BE2C (cell line): ENCODE results near the gene SMURF1.

Experiments used
- DNase-seq: peaks from one replicate; pipeline ENCODE4 v3.0.0-alpha.2; 2020
- H3K27me3 ChIP-seq: fragments of 250-450 bp; sonication (Bioruptor Pico); 2 replicates; pipeline ENCODE4 v1.5.1; 2020; ENCODE audit warnings: mild to moderate bottlenecking
- H3K36me3 ChIP-seq: fragments of 250-450 bp; sonication (Bioruptor Pico); 2 replicates; pipeline ENCODE4 v1.5.1; 2020; ENCODE audit warnings: mild to moderate bottlenecking
- H3K4me1 ChIP-seq: fragments of 250-450 bp; sonication (Bioruptor Pico); 2 replicates; pipeline ENCODE4 v1.5.1; 2020
- H3K4me3 ChIP-seq: 2 replicates; pipeline ENCODE4 v1.5.1; 2011; ENCODE audit warnings: low read depth, low read length
- H3K9me3 ChIP-seq: fragments of 250-450 bp; sonication (Bioruptor Pico); 2 replicates; pipeline ENCODE4 v1.5.1; 2020
- CTCF ChIP-seq: IDR thresholded peaks from 2 replicates; pipeline ENCODE4 v1.5.1; 2012; ENCODE audit warnings: mild to moderate bottlenecking, low read depth, low read length

Gene SMURF1

GRCh38 chr7:99003419-99003818, 140.5 kb downstream of the SMURF1 start:
- H3K9me3 ChIP-seq: no peaks in the 10 kb centered on the region
- no peak for TF ChIP-seq CTCF
- no peaks in the 10 kb centered on the region for H3K27me3 ChIP-seq
- no peak overlapping the region for H3K4me3 ChIP-seq
- no peaks in the 10 kb centered on the region for H3K4me1 ChIP-seq
- DNase-seq: no peak
- H3K36me3 ChIP-seq: peaks cover 51% of the 10 kb centered on the region

- Histone ChIP-seq H3K4me1 (no peaks in the 10 kb centered on the region), H3K9me3 (no peaks in the 10 kb centered on the region), H3K27me3 (no peaks in the 10 kb centered on the region), H3K36me3 (peaks cover 46% of the 10 kb centered on the region), H3K4me3 (no peak overlapping the region)
- DNase-seq: no peak
- no peak for TF ChIP-seq CTCF
Measured at GRCh38 chr7:99002827-99003212, 141.1 kb downstream of the SMURF1 start.

GRCh38 chr7:99002148-99002826, 141.6 kb downstream of the SMURF1 start:
- no peak for TF ChIP-seq CTCF
- Histone ChIP-seq H3K36me3 (peaks cover 51% of the 10 kb centered on the region), H3K27me3 (no peaks in the 10 kb centered on the region), H3K4me1 (no peaks in the 10 kb centered on the region), H3K9me3 (no peaks in the 10 kb centered on the region), H3K4me3 (no peak overlapping the region)
- DNase-seq: no peak

- no peak for DNase-seq
- no peak for TF ChIP-seq CTCF
- no peak overlapping the region for H3K4me3 ChIP-seq
- peaks cover 49% of the 10 kb centered on the region for H3K36me3 ChIP-seq
- no peaks in the 10 kb centered on the region for H3K9me3 ChIP-seq
- no peaks in the 10 kb centered on the region for H3K4me1 ChIP-seq
- no peaks in the 10 kb centered on the region for H3K27me3 ChIP-seq
Measured at GRCh38 chr7:99001482-99002147, 142.3 kb downstream of the SMURF1 start.

GRCh38 chr7:99000904-99001465, 142.9 kb downstream of the SMURF1 start:
- no peak for TF ChIP-seq CTCF
- Histone ChIP-seq H3K9me3 (no peaks in the 10 kb centered on the region), H3K4me1 (no peaks in the 10 kb centered on the region), H3K27me3 (no peaks in the 10 kb centered on the region), H3K4me3 (no peak overlapping the region), H3K36me3 (peaks cover 48% of the 10 kb centered on the region)
- DNase-seq: no peak
